HEK293 (cell line): ENCODE data around the gene PCSK1N.
A peak's percentile ranks its signal among the peaks of the same experiment; 100 is the strongest.
"Not testable (repeated sequence)": the region's sequence is repeated elsewhere in the genome, so short reads cannot be mapped to it uniquely, and the experiment has no call there.

ENCODE experiments used
- CTCF ChIA-PET: fragments of 350-600 bp; formaldehyde crosslinking; extraction: SDS; loops from one replicate; lab custom pipeline; 2021; ENCODE audit warnings: antibody characterized with exemption; lab: Yijun Ruan, JAX
- POLR2A ChIA-PET: fragments of 300-600 bp; formaldehyde crosslinking; extraction: SDS; loops from one replicate; lab custom pipeline; 2020; ENCODE audit warnings: antibody characterized with exemption, inconsistent platforms; lab: Yijun Ruan, JAX
- H3K27ac ChIP-seq: fragments of 200-500 bp; sonication (Bioruptor generic); 2 replicates; pipeline ENCODE4 v1.5.1; 2014; ENCODE audit warnings: low read depth, low read length, control low read depth, inconsistent platforms; ENCODE audit errors: extremely low read depth
- H3K36me3 ChIP-seq, 2 experiments: fragments of 200-500 bp in 1 of 2; sonication (Bioruptor generic) in 1 of 2; 1 replicate in 1 of 2; 2 replicates in 1 of 2; pipeline ENCODE4 v1.5.1; 2014 to 2017; ENCODE audit warnings: inconsistent platforms in 2 of 2, low read length in 2 of 2; ENCODE audit not compliant: control insufficient read depth in 2 of 2, insufficient read depth in 1 of 2
- H3K4me1 ChIP-seq: fragments of 200-500 bp; sonication (Bioruptor generic); 2 replicates; pipeline ENCODE4 v1.5.1; 2014; ENCODE audit warnings: mild to moderate bottlenecking, low read length, inconsistent platforms; ENCODE audit not compliant: control insufficient read depth, insufficient read depth
- H3K4me3 ChIP-seq: 2 replicates; pipeline ENCODE4 v1.5.1; 2011; ENCODE audit warnings: low read depth, mild to moderate bottlenecking, control low read depth, low read length, moderate library complexity
- H3K9me3 ChIP-seq: fragments of 200-500 bp; sonication (Bioruptor generic); 2 replicates; pipeline ENCODE4 v1.5.1; 2014; ENCODE audit warnings: low read depth, low read length, inconsistent platforms; ENCODE audit not compliant: control insufficient read depth, insufficient read depth
- KLF8 ChIP-seq: fragments of 450-650 bp; formaldehyde crosslinking; IDR thresholded peaks from 2 replicates; pipeline ENCODE4 v1.5.1; 2016; ENCODE audit warnings: missing biosample characterization, missing genetic modification characterization
- MEIS1 ChIP-seq: sonication (generic); formaldehyde crosslinking; IDR thresholded peaks from 2 replicates; pipeline ENCODE4 v1.8.1; 2022; ENCODE audit warnings: missing genetic modification reagents, mild to moderate bottlenecking, borderline replicate concordance
- WT1 ChIP-seq: fragments of 450-650 bp; formaldehyde crosslinking; IDR thresholded peaks from 2 replicates; pipeline ENCODE4 v1.5.1; 2016; ENCODE audit warnings: missing biosample characterization, missing genetic modification characterization
- ZBTB17 ChIP-seq: fragments of 450-650 bp; formaldehyde crosslinking; IDR thresholded peaks from 2 replicates; pipeline ENCODE4 v1.5.1; 2016; ENCODE audit warnings: missing biosample characterization, missing genetic modification characterization
- ZBTB8A ChIP-seq: fragments of 450-650 bp; formaldehyde crosslinking; IDR thresholded peaks from 2 replicates; pipeline ENCODE4 v1.5.1; 2016; ENCODE audit warnings: missing biosample characterization, missing genetic modification characterization
- ZFP41 ChIP-seq: fragments of 450-650 bp; formaldehyde crosslinking; IDR thresholded peaks from 2 replicates; pipeline ENCODE4 v1.5.1; 2016; ENCODE audit warnings: missing biosample characterization, missing genetic modification characterization, borderline replicate concordance
- ZNF112 ChIP-seq: fragments of 450-650 bp; formaldehyde crosslinking; IDR thresholded peaks from 2 replicates; pipeline ENCODE4 v1.5.0; 2017; ENCODE audit warnings: missing biosample characterization, missing genetic modification characterization
- ZNF146 ChIP-seq: fragments of 450-650 bp; formaldehyde crosslinking; IDR thresholded peaks from 2 replicates; pipeline ENCODE4 v1.5.1; 2016; ENCODE audit warnings: missing biosample characterization, missing genetic modification characterization
- ZNF169 ChIP-seq: fragments of 450-650 bp; formaldehyde crosslinking; IDR thresholded peaks from 2 replicates; pipeline ENCODE4 v1.5.1; 2016; ENCODE audit warnings: missing biosample characterization, missing genetic modification characterization
- ZNF324 ChIP-seq: fragments of 450-650 bp; formaldehyde crosslinking; IDR thresholded peaks from 2 replicates; pipeline ENCODE4 v1.5.1; 2016; ENCODE audit warnings: missing biosample characterization, missing genetic modification characterization
- ZNF341 ChIP-seq: fragments of 450-650 bp; formaldehyde crosslinking; IDR thresholded peaks from 2 replicates; pipeline ENCODE4; 2016; ENCODE audit warnings: low read depth, missing biosample characterization, missing genetic modification characterization
- ZNF404 ChIP-seq: fragments of 450-650 bp; formaldehyde crosslinking; IDR thresholded peaks from 2 replicates; pipeline ENCODE4 v1.5.1; 2017; ENCODE audit warnings: missing biosample characterization, missing genetic modification characterization
- ZNF423 ChIP-seq: fragments of 450-650 bp; formaldehyde crosslinking; IDR thresholded peaks from 2 replicates; pipeline ENCODE4 v1.5.1; 2016; ENCODE audit warnings: missing biosample characterization, missing genetic modification characterization
- ZNF501 ChIP-seq: fragments of 450-650 bp; formaldehyde crosslinking; IDR thresholded peaks from 2 replicates; pipeline ENCODE4 v1.5.1; 2016; ENCODE audit warnings: missing biosample characterization, missing genetic modification characterization
- ZNF585B ChIP-seq: fragments of 450-650 bp; formaldehyde crosslinking; IDR thresholded peaks from 2 replicates; pipeline ENCODE4 v1.5.1; 2016; ENCODE audit warnings: missing biosample characterization, missing genetic modification characterization
- ZNF677 ChIP-seq: fragments of 450-650 bp; IDR thresholded peaks from 2 replicates; pipeline ENCODE4 v1.5.0; 2018; ENCODE audit warnings: missing biosample characterization, mild to moderate bottlenecking, missing genetic modification characterization, moderate library complexity
- ZNF707 ChIP-seq: fragments of 450-650 bp; formaldehyde crosslinking; IDR thresholded peaks from 2 replicates; pipeline ENCODE4 v1.5.1; 2016; ENCODE audit warnings: missing biosample characterization, missing genetic modification characterization
- ZNF76 ChIP-seq: fragments of 450-650 bp; formaldehyde crosslinking; IDR thresholded peaks from 2 replicates; pipeline ENCODE4; 2016; ENCODE audit warnings: low read depth, missing biosample characterization, missing genetic modification characterization, borderline replicate concordance
- ZNF768 ChIP-seq: fragments of 450-650 bp; formaldehyde crosslinking; IDR thresholded peaks from 2 replicates; pipeline ENCODE4 v1.5.1; 2018; ENCODE audit warnings: missing biosample characterization, mild to moderate bottlenecking, missing genetic modification characterization
- TF ChIP-seq, protein P1 (sequence below): fragments of 450-650 bp; formaldehyde crosslinking; IDR thresholded peaks from 2 replicates; pipeline ENCODE4 v1.5.1; 2016; ENCODE audit warnings: missing biosample characterization, missing genetic modification characterization
- TF ChIP-seq, protein P2 (sequence below): fragments of 450-650 bp; formaldehyde crosslinking; IDR thresholded peaks from 2 replicates; pipeline ENCODE4 v1.5.1; 2017; ENCODE audit warnings: missing biosample characterization, missing genetic modification characterization
- TF ChIP-seq, protein P3 (sequence below): fragments of 450-650 bp; formaldehyde crosslinking; IDR thresholded peaks from 2 replicates; pipeline ENCODE4 v1.5.1; 2016; ENCODE audit warnings: missing biosample characterization, missing genetic modification characterization, low read depth

Gene PCSK1N

DNA sequence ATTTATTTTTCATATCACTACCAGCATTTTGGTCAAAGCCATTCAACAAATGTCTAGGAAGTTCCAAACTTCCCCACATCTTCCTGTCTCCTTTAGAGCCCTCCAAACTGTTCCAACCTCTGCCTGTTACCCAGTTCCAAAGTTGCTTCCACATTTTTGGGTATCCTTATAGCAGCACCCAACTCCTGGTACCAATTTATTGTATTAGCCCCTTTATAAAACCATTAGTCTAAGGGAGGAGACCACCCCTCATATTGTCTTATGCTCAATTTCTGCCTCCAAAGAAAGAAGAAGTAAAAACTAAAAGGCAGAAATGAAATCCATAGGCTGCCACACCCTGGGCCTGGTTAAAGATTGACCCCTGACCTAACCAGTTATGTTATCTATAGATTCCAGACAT, 18.1 kb upstream of the PCSK1N start:
- POLR2A ChIA-PET, H3K9me3 ChIP-seq, H3K4me1 ChIP-seq, H3K4me3 ChIP-seq, H3K27ac ChIP-seq, H3K36me3 ChIP-seq: not testable (repeated sequence)
- peak; percentile 83 for TF ChIP-seq ZNF707
- CTCF ChIA-PET: interaction anchor here (1.1 kb wide), 1 partner anchor 38 kb away, joined by 5 read pairs; no protein-coding TSS in a partner anchor

DNA sequence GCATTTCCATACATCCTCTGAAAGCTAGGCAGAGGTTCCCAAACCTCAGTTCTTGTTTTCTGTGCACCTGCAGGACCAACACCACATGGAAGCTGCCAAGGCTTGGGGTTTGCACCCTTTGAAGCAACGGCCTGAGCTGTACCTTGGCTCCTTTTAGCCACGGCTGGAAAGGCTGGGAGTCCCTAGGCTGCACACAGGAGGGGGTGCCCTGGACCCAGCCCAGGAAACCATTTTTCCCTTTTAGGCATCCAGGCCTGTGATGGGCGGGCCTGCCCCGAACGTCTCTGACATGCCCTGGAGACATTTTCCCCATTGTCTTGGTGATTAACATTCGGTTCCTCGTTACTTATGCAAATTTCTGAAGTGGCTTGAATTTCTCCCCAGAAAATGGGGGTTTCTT, 17.4 kb upstream of the PCSK1N start:
- no peak for TF ChIP-seq MEIS1 (CRISPR knock-in tag)
- no peak for TF ChIP-seq ZNF146 (tag by site-specific recombination)
- TF ChIP-seq ZNF585B (tag by site-specific recombination): peak; percentile 55
- no peak overlapping the region for H3K27ac ChIP-seq
- no peak overlapping the region for H3K4me3 ChIP-seq
- H3K4me1 ChIP-seq: no peaks in the 10 kb centered on the region
- H3K36me3 ChIP-seq: no peaks in the 10 kb centered on the region
- no peaks in the 10 kb centered on the region for H3K9me3 ChIP-seq
- CTCF ChIA-PET: no interaction called here
- POLR2A ChIA-PET: no interaction called here

DNA sequence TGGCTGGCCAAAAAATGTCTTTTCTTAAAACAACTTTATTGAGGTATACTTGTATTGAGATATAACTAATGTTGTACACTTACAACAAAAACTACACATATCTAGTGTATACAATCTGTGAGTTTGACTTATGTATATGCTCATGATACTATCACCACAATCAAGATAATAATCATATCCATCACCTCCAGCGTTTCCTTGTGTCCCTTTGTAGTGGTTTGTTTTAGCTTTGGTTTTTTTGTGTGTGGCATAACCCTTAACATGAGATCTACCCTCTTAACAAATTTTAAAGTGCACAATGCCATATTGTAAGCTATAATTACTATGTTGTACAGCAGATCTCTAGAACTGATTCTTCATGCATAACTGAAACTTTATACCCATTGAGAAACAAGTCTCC, 13.4 kb upstream of the PCSK1N start:
- CTCF ChIA-PET: interaction anchor here (0.6 kb wide), 2 partner anchors 211 to 1080 kb away, joined by 3 read pairs; no protein-coding TSS in a partner anchor

DNA sequence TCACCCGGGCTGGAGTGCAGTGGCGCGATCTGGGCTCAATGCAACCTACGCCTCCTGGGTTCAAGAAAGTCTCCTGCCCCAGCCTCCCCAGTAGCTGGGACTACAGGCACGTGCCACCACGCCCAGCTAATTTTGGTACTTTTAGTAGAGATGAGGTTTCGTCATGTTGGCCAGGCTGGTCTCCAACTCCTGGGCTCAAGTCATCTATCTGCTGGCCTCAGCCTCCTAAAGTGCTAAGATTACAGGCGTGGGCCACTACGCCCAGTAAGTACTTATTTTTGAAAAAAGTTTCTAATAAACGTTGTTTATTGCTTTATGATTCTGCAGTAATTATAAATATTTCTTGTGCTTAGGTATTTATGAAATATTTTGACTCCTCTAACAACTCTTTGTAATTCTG, 4.3 kb upstream of the PCSK1N start:
- CTCF ChIA-PET: no interaction called here
- no peaks in the 10 kb centered on the region for H3K4me1 ChIP-seq
- POLR2A ChIA-PET: no interaction called here
- no peak overlapping the region for H3K27ac ChIP-seq
- TF ChIP-seq ZNF169 (tag by site-specific recombination) (no peak), KLF8 (tag by site-specific recombination) (no peak), ZNF501 (no peak), ZNF768 (tag by site-specific recombination) (no peak), ZBTB8A (tag by site-specific recombination) (no peak)
- TF ChIP-seq, all 188 proteins: peak for 0
- Histone ChIP-seq H3K4me3 (no peak overlapping the region), H3K9me3 (no peaks in the 10 kb centered on the region), H3K36me3 (no peaks in the 10 kb centered on the region; a peak in 1 of 3 replicates)

More for the DNA sequence above, 13.4 kb upstream of the PCSK1N start:
- TF ChIP-seq ZBTB17: no peak
- TF ChIP-seq, protein P1, sequence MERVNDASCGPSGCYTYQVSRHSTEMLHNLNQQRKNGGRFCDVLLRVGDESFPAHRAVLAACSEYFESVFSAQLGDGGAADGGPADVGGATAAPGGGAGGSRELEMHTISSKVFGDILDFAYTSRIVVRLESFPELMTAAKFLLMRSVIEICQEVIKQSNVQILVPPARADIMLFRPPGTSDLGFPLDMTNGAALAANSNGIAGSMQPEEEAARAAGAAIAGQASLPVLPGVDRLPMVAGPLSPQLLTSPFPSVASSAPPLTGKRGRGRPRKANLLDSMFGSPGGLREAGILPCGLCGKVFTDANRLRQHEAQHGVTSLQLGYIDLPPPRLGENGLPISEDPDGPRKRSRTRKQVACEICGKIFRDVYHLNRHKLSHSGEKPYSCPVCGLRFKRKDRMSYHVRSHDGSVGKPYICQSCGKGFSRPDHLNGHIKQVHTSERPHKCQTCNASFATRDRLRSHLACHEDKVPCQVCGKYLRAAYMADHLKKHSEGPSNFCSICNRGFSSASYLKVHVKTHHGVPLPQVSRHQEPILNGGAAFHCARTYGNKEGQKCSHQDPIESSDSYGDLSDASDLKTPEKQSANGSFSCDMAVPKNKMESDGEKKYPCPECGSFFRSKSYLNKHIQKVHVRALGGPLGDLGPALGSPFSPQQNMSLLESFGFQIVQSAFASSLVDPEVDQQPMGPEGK (tag by site-specific recombination): no peak
- TF ChIP-seq, protein P2, sequence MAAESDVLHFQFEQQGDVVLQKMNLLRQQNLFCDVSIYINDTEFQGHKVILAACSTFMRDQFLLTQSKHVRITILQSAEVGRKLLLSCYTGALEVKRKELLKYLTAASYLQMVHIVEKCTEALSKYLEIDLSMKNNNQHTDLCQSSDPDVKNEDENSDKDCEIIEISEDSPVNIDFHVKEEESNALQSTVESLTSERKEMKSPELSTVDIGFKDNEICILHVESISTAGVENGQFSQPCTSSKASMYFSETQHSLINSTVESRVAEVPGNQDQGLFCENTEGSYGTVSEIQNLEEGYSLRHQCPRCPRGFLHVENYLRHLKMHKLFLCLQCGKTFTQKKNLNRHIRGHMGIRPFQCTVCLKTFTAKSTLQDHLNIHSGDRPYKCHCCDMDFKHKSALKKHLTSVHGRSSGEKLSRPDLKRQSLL (tag by site-specific recombination): no peak
- no peak for TF ChIP-seq WT1
- TF ChIP-seq ZFP41: no peak
- TF ChIP-seq ZNF677 (tag by site-specific recombination): no peak
- no peak for TF ChIP-seq ZNF341 (tag by site-specific recombination)
- TF ChIP-seq, protein P3, sequence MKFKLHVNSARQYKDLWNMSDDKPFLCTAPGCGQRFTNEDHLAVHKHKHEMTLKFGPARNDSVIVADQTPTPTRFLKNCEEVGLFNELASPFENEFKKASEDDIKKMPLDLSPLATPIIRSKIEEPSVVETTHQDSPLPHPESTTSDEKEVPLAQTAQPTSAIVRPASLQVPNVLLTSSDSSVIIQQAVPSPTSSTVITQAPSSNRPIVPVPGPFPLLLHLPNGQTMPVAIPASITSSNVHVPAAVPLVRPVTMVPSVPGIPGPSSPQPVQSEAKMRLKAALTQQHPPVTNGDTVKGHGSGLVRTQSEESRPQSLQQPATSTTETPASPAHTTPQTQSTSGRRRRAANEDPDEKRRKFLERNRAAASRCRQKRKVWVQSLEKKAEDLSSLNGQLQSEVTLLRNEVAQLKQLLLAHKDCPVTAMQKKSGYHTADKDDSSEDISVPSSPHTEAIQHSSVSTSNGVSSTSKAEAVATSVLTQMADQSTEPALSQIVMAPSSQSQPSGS (tag by site-specific recombination): no peak
- TF ChIP-seq ZNF76 (tag by site-specific recombination): no peak
- no peak for TF ChIP-seq ZNF324 (tag by site-specific recombination)
- no peak for TF ChIP-seq ZNF404 (tag by site-specific recombination)
- TF ChIP-seq ZNF423 (tag by site-specific recombination): no peak
- no peak for TF ChIP-seq ZNF112 (tag by site-specific recombination)
- H3K4me3 ChIP-seq: no peak overlapping the region
- no peaks in the 10 kb centered on the region for H3K4me1 ChIP-seq
- POLR2A ChIA-PET: interaction anchor here (1.1 kb wide), 1 partner anchor 109 kb away, joined by 3 read pairs; no protein-coding TSS in a partner anchor
- no peaks in the 10 kb centered on the region for H3K36me3 ChIP-seq
- H3K9me3 ChIP-seq: no peaks in the 10 kb centered on the region
- no peak overlapping the region for H3K27ac ChIP-seq
